NB4 (cell line): ENCODE data around the gene FASTK.

Source experiments
- MAX ChIP-seq: IDR thresholded peaks from 2 replicates; pipeline ENCODE4 v1.6.1; 2011; ENCODE audit warnings: low read depth, low read length
- POLR2A ChIP-seq: IDR thresholded peaks from 2 replicates; pipeline ENCODE4 v1.6.1; 2011; ENCODE audit warnings: mild to moderate bottlenecking; ENCODE audit not compliant: insufficient read length; ENCODE audit errors: extremely low read depth
- TF ChIP-seq, protein P1 (sequence below): IDR thresholded peaks from one replicate; pipeline ENCODE4 v1.5.1; 2012; ENCODE audit warnings: low read depth, low read length

GRCh38 chr7:151125470-151125845 lies 44.8 kb upstream of the FASTK start:
- TF ChIP-seq, protein P1, sequence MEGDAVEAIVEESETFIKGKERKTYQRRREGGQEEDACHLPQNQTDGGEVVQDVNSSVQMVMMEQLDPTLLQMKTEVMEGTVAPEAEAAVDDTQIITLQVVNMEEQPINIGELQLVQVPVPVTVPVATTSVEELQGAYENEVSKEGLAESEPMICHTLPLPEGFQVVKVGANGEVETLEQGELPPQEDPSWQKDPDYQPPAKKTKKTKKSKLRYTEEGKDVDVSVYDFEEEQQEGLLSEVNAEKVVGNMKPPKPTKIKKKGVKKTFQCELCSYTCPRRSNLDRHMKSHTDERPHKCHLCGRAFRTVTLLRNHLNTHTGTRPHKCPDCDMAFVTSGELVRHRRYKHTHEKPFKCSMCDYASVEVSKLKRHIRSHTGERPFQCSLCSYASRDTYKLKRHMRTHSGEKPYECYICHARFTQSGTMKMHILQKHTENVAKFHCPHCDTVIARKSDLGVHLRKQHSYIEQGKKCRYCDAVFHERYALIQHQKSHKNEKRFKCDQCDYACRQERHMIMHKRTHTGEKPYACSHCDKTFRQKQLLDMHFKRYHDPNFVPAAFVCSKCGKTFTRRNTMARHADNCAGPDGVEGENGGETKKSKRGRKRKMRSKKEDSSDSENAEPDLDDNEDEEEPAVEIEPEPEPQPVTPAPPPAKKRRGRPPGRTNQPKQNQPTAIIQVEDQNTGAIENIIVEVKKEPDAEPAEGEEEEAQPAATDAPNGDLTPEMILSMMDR, result no peak
- TF ChIP-seq POLR2A (no peak), MAX (no peak)
